WI38 (cell line): ENCODE results near the gene DTNBP1.

Source experiments
- H3K4me3 ChIP-seq: 2 replicates; pipeline ENCODE4 v1.5.1; 2011; ENCODE audit warnings: low read depth, mild to moderate bottlenecking, control low read depth, low read length
- CTCF ChIP-seq: IDR thresholded peaks from 2 replicates; pipeline ENCODE4 v1.5.1; 2012; ENCODE audit warnings: low read depth, mild to moderate bottlenecking, control low read depth, low read length

Gene DTNBP1

GRCh38 chr6:15596186-15596896, 66.5 kb downstream of the DTNBP1 start:
- H3K4me3 ChIP-seq = no peak overlapping the region
- TF ChIP-seq CTCF = no peak

- no peak for TF ChIP-seq CTCF
- no peak overlapping the region for H3K4me3 ChIP-seq
Observed at GRCh38 chr6:15595461-15596173, 67.2 kb downstream of the DTNBP1 start.

GRCh38 chr6:15594512-15595259, 68.1 kb downstream of the DTNBP1 start:
- H3K4me3 ChIP-seq = no peak overlapping the region
- no peak for TF ChIP-seq CTCF

GRCh38 chr6:15593798-15594197, 69.0 kb downstream of the DTNBP1 start:
- TF ChIP-seq CTCF = no peak
- H3K4me3 ChIP-seq = no peak overlapping the region

GRCh38 chr6:15592610-15593009, 70.2 kb downstream of the DTNBP1 start:
- no peak overlapping the region for H3K4me3 ChIP-seq
- no peak for TF ChIP-seq CTCF

GRCh38 chr6:15588971-15589634, 73.7 kb downstream of the DTNBP1 start:
- H3K4me3 ChIP-seq = no peak overlapping the region
- no peak for TF ChIP-seq CTCF
